Measurements from ENCODE around the gene EPX. TPM values are rescaled to one million over a fixed set of nuclear protein-coding genes. Genes with fewer than 3 reads are reported as not detected.

Gene EPX
- total RNA-seq, 6 experiments from 2014 or later: 0.07 TPM; not detected in 5

DNA sequence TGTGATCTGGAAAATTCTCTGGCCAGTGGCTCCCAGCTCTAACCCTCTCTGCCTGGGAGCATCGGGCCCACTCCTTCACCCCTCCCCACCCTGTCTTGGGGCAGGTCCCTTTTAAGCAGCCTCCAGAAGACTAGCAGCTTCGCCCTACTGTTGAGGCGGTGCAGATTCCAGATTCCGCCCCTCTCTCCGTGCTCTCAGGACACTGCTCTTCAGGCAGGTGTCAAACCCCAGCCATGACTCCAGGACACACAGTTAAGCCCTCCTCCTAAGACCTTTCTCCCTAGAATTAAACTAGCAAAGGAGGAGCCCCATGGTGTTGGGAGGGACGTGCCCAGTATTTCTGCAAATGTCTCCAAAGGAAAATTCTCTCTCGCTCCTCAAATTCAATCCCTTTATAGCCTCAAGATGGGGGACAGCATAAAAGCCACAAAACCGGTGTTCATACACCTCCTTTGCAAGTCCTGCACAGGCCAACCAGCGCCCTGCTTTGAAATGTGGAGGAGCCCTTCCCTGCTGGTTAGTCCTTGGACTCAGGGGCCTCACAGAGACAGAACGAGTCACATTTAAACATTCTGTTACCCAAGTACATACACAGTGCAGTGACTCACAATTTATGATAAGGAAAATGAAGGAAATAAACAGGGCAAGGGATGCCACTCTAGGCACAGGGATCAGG, 53.0 kb downstream of the EPX start:
- H3K27ac ChIP-seq: no peak overlapping the region
- 33% methylated on average over 7 of the region's 10 CpGs for WGBS (ENCODE audit: insufficient coverage, low coverage, low lambda C conversion rate, missing lambda C conversion rate)
- DNase-seq (no peak), ATAC-seq (no peak)
- H3K36me3 ChIP-seq: no peaks in the 10 kb centered on the region
- no peak for TF ChIP-seq POLR2A (IDR thresholded peaks at IDR 0.05)
- TF ChIP-seq, protein P1, sequence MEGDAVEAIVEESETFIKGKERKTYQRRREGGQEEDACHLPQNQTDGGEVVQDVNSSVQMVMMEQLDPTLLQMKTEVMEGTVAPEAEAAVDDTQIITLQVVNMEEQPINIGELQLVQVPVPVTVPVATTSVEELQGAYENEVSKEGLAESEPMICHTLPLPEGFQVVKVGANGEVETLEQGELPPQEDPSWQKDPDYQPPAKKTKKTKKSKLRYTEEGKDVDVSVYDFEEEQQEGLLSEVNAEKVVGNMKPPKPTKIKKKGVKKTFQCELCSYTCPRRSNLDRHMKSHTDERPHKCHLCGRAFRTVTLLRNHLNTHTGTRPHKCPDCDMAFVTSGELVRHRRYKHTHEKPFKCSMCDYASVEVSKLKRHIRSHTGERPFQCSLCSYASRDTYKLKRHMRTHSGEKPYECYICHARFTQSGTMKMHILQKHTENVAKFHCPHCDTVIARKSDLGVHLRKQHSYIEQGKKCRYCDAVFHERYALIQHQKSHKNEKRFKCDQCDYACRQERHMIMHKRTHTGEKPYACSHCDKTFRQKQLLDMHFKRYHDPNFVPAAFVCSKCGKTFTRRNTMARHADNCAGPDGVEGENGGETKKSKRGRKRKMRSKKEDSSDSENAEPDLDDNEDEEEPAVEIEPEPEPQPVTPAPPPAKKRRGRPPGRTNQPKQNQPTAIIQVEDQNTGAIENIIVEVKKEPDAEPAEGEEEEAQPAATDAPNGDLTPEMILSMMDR (IDR thresholded peaks at IDR 0.05): no peak
- H3K27me3 ChIP-seq: no peaks in the 10 kb centered on the region
- peaks cover 0 to 5% (median 1%) of the 10 kb centered on the region in 4 donors for H3K4me1 ChIP-seq
- intact Hi-C loops (cut with DNase I): no loop called here
- no peaks in the 10 kb centered on the region for H3K9me3 ChIP-seq
- H3K4me3 ChIP-seq: no peak overlapping the region

DNA sequence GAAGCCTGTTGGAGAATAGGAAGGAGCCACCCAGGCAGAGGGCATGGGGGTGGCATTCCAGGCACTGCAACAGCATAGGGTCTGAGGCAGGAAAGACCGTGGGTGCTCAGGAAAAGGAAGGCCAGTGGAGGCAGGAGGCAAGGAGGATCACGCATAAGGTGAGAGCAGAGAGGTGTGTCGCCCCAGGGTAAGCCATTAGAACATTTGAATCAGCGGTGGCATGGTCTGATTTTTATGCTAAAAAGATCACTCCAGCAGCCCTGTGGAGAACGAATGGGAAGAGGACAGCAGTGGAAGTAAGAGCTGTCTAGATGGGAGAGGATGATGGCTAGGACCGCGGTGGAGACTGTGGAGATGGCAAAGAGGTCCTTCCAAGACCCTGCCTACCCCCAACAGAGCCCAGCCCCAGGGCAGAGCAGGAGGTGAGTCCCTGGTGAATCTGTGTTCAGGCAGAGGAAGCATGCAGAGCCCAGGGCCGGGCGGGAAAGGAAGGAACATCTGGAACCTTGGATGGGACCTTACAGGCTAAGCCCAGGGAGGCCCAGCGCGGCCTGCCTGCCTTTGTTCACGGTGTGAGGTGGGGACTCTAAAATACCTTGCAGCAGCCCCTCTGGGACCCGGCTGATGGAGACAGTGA, 53.7 kb downstream of the EPX start:
- Histone ChIP-seq H3K27ac (no peak overlapping the region), H3K9me3 (no peaks in the 10 kb centered on the region), H3K36me3 (no peaks in the 10 kb centered on the region), H3K4me3 (no peak overlapping the region), H3K27me3 (no peaks in the 10 kb centered on the region), H3K4me1 (peaks cover 0 to 5% (median 1%) of the 10 kb centered on the region in 4 donors)
- TF ChIP-seq, protein P1 (IDR thresholded peaks at IDR 0.05): no peak
- no peak for TF ChIP-seq POLR2A (IDR thresholded peaks at IDR 0.05)
- no peak for ATAC-seq
- intact Hi-C loops (cut with DNase I): no loop called here
- WGBS (ENCODE audit: insufficient coverage, low coverage, low lambda C conversion rate, missing lambda C conversion rate): 64% methylated on average over 10 of the region's 13 CpGs
- no peak for DNase-seq

DNA sequence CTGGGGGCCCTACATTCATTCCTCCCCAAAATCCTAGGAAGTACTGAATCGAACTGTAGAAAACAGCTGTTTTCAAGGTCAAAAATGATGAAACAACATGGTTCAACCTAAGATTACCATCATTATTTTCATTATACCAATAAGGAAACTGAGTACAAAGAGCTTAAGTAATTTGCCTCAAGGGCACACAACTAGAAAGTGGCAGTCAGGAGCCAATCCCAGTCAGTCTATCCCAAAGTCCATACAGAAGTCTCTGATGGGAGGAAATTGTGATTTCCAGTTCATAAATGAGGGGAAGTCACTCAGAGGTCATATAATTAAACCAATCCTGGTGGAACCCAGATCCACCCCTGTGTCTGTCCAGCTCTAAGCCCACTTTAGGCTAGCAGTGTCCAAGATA, 54.3 kb downstream of the EPX start:
- Histone ChIP-seq H3K27me3 (no peaks in the 10 kb centered on the region), H3K36me3 (no peaks in the 10 kb centered on the region), H3K27ac (no peak overlapping the region), H3K9me3 (no peaks in the 10 kb centered on the region), H3K4me3 (no peak overlapping the region), H3K4me1 (peaks cover 0 to 5% (median 1%) of the 10 kb centered on the region in 4 donors)
- intact Hi-C loops (cut with DNase I): no loop called here
- TF ChIP-seq, protein P1 (IDR thresholded peaks at IDR 0.05): no peak
- no peak for TF ChIP-seq POLR2A (IDR thresholded peaks at IDR 0.05)
- DNase-seq (no peak), ATAC-seq (no peak)
- WGBS (ENCODE audit: insufficient coverage, low coverage, low lambda C conversion rate, missing lambda C conversion rate): 67% methylated on average over 1 of the region's 1 CpG

DNA sequence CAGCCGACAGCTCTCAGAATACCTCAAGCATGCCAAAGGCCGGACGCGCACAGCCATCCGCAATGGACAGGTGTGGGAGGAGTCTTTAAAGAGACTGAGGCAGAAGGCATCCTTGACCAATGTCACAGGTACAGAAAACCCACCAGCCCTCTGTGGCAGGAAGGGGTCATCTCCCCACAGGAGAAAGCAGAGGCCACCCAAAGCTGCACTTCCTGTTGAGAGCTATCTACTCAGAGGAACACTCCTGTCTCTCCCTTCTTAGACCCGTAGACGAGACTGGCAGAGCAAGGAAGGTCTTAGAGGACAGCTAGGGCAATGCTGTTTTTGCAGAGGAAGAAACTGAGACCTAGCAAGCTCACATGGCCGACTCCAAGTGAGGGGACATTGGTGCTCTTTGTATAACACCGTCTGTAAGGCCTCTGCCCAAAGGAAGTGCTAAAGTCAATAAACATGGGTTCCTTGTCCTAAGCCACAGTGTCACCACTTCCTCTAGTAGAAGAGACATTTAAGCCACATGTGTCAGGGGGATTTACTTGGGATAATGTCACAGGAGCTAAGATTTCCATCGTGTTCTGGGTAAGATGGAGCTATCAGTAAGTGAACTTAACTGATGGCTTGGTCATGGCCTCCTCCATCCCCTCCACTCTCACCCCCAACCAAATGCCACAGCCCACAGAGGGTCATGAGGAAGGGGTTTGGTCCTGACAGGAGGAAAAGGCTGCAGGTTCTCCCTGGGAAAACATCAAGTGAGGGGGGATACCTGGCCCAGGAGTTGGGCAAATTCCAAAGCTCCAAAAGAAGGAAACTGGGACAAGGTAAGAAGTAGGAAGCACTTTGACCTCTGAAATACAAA, 55.2 kb downstream of the EPX start:
- DNase-seq (no peak), ATAC-seq (no peak)
- H3K4me3 ChIP-seq: no peak overlapping the region
- no peak overlapping the region for H3K27ac ChIP-seq
- WGBS (ENCODE audit: insufficient coverage, low coverage, low lambda C conversion rate, missing lambda C conversion rate): 24% methylated on average over 3 of the region's 10 CpGs
- TF ChIP-seq POLR2A (IDR thresholded peaks at IDR 0.05): no peak
- TF ChIP-seq, protein P1 (IDR thresholded peaks at IDR 0.05): no peak
- H3K9me3 ChIP-seq: no peaks in the 10 kb centered on the region
- H3K4me1 ChIP-seq: peaks cover 0 to 5% (median 1%) of the 10 kb centered on the region in 4 donors
- H3K27me3 ChIP-seq: no peaks in the 10 kb centered on the region
- H3K36me3 ChIP-seq: no peaks in the 10 kb centered on the region
- intact Hi-C loops (cut with DNase I): no loop called here

All from right lobe of liver (tissue), 6 donors.